Measurements from ENCODE around the gene ETFA.

Gene ETFA

GRCh38 chr15:76192715-76193114, 118.6 kb downstream of the ETFA start:
- no peak for TF ChIP-seq ZFX (IDR thresholded peaks at IDR 0.05; ENCODE audit: borderline replicate concordance)
- no peak for TF ChIP-seq CTCF (IDR thresholded peaks at IDR 0.05)
- no peak overlapping the region for H3K27ac ChIP-seq

GRCh38 chr15:76191539-76192244, 119.6 kb downstream of the ETFA start:
- TF ChIP-seq ZFX (IDR thresholded peaks at IDR 0.05; ENCODE audit: borderline replicate concordance) (no peak), CTCF (IDR thresholded peaks at IDR 0.05) (no peak)
- H3K27ac ChIP-seq, result no peak overlapping the region

- TF ChIP-seq CTCF (IDR thresholded peaks at IDR 0.05) (peak; percentile 94), ZFX (IDR thresholded peaks at IDR 0.05; ENCODE audit: borderline replicate concordance) (no peak)
- no peak overlapping the region for H3K27ac ChIP-seq
Observed at GRCh38 chr15:76190751-76191538, 120.3 kb downstream of the ETFA start.

GRCh38 chr15:76190070-76190564, 121.2 kb downstream of the ETFA start:
- no peak overlapping the region for H3K27ac ChIP-seq
- no peak for TF ChIP-seq ZFX (IDR thresholded peaks at IDR 0.05; ENCODE audit: borderline replicate concordance)
- TF ChIP-seq CTCF (IDR thresholded peaks at IDR 0.05), result no peak

- no peak overlapping the region for H3K27ac ChIP-seq
- TF ChIP-seq CTCF (IDR thresholded peaks at IDR 0.05) (no peak), ZFX (IDR thresholded peaks at IDR 0.05; ENCODE audit: borderline replicate concordance) (no peak)
Observed at GRCh38 chr15:76189106-76189505, 122.2 kb downstream of the ETFA start.

GRCh38 chr15:76187163-76187562, 124.1 kb downstream of the ETFA start:
- no peak for TF ChIP-seq ZFX (IDR thresholded peaks at IDR 0.05; ENCODE audit: borderline replicate concordance)
- TF ChIP-seq CTCF (IDR thresholded peaks at IDR 0.05), result no peak
- no peak overlapping the region for H3K27ac ChIP-seq

GRCh38 chr15:76185716-76186115, 125.6 kb downstream of the ETFA start:
- H3K27ac ChIP-seq, result no peak overlapping the region
- no peak for TF ChIP-seq ZFX (IDR thresholded peaks at IDR 0.05; ENCODE audit: borderline replicate concordance)
- peak; percentile 70 for TF ChIP-seq CTCF (IDR thresholded peaks at IDR 0.05)
